Upper lobe of left lung (tissue), 6 donors: ENCODE measurements around the gene RBM33. TPM values are rescaled to one million over a fixed set of nuclear protein-coding genes. Genes with fewer than 3 reads are reported as not detected.

Experiments used
- ATAC-seq, 2 donors: fragments of 200-7000 bp; cut with Tn5 transposase; one replicate each; pipeline ENCODE4 v1.9.1; 2022; ENCODE audit warnings: mild to moderate bottlenecking in 2 of 2, moderate library complexity in 2 of 2; ENCODE audit not compliant: low FRiP score in 2 of 2
- DNase-seq, 2 donors: peaks; one replicate each; pipeline ENCODE4 v3.0.0-alpha.2; 2019 to 2020
- H3K27ac ChIP-seq, 4 donors: fragments of 200-600 bp; sonication (generic); one replicate each; pipeline ENCODE4 v1.5.1; 2016 to 2019
- H3K27me3 ChIP-seq, 4 donors: fragments of 200-600 bp; sonication (generic); one replicate each; pipeline ENCODE4 v1.5.1; 2017 to 2019
- H3K36me3 ChIP-seq, 4 donors: fragments of 200-600 bp; sonication (generic); one replicate each; pipeline ENCODE4 v1.5.1; 2016 to 2019
- H3K4me1 ChIP-seq, 4 donors: fragments of 200-600 bp; sonication (generic); one replicate each; pipeline ENCODE4 v1.5.1; 2018 to 2019
- H3K4me3 ChIP-seq, 4 donors: fragments of 200-600 bp; sonication (generic); one replicate each; pipeline ENCODE4 v1.5.1; 2017 to 2019; ENCODE audit warnings: mild to moderate bottlenecking in 2 of 4, moderate library complexity in 1 of 4
- H3K9me3 ChIP-seq, 4 donors: fragments of 200-600 bp; sonication (generic); one replicate each; pipeline ENCODE4 v1.5.1; 2018 to 2019
- CTCF ChIP-seq, 6 experiments: fragments of 450-650 bp in 4 of 6; fragments of 200-600 bp in 2 of 6; sonication (generic) in 2 of 6; IDR thresholded peaks; one replicate each; pipeline ENCODE4 v1.5.1; 2016 to 2019; ENCODE audit warnings: antibody characterized with exemption in 6 of 6
- EP300 ChIP-seq, 4 donors: sonication (generic); formaldehyde crosslinking; IDR thresholded peaks; one replicate each; pipeline ENCODE4 v1.5.1; 2017; ENCODE audit warnings: antibody characterized with exemption in 4 of 4, control low read depth in 2 of 4
- POLR2A ChIP-seq, 4 donors: fragments of 450-650 bp; IDR thresholded peaks; one replicate each; pipeline ENCODE4 v1.5.1; 2016 to 2017; ENCODE audit warnings: antibody characterized with exemption in 4 of 4, mild to moderate bottlenecking in 2 of 4
- POLR2AphosphoS5 ChIP-seq, 2 donors: sonication (generic); formaldehyde crosslinking; IDR thresholded peaks; one replicate each; pipeline ENCODE4 v1.5.1; 2017; ENCODE audit warnings: antibody characterized with exemption in 2 of 2
- WGBS, 2 donors: methylation state at CpG; one replicate each; pipeline ENCODE4 v1.1.5; 2017 to 2018; 5-methylcytosine and 5-hydroxymethylcytosine counted together
- total RNA-seq, 6 donors: library from RNA; depleted of rRNA in 4 of 6; stranded (reverse); fragments of >200 nt in 4 of 6; gene quantifications; one replicate each; pipeline versions ENCODE4 v1.1.0 to v1.2.1, GENCODE V29; 2016 to 2021
- donor health status: DM: no; HTN: no; CAD: no; lungs with moderate emphysema.
- donor health status: DM: no; HTN: yes; CAD: no; lungs with severe emphysema.

Gene RBM33
- total RNA-seq, 6 donors from 2014 or later = 40.6 to 179 (median 76.4) TPM

- H3K9me3 ChIP-seq = no peaks in the 10 kb centered on the region
- H3K27me3 ChIP-seq = no peaks in the 10 kb centered on the region
- no peak overlapping the region for H3K27ac ChIP-seq
- WGBS, 2 donors = 88 to 97% methylated on average over 5 of the region's 5 CpGs
- H3K36me3 ChIP-seq = peaks cover 8 to 70% (median 20%) of the 10 kb centered on the region in 4 donors
- TF ChIP-seq POLR2AphosphoS5 (IDR thresholded peaks at IDR 0.05) (no peak), CTCF (IDR thresholded peaks at IDR 0.05) (no peak), POLR2A (IDR thresholded peaks at IDR 0.05) (no peak), EP300 (IDR thresholded peaks at IDR 0.05) (no peak)
- no peak overlapping the region for H3K4me3 ChIP-seq
- no peak for ATAC-seq
- peaks cover 0 to 2% (median under 1%) of the 10 kb centered on the region in 4 donors for H3K4me1 ChIP-seq
- no peak for DNase-seq
These were observed 38.0 kb downstream of the RBM33 start for GRCh38 chr7:155682484-155682883.

GRCh38 chr7:155683098-155683497 lies 38.6 kb downstream of the RBM33 start:
- peaks cover 7 to 70% (median 20%) of the 10 kb centered on the region in 4 donors for H3K36me3 ChIP-seq
- 93 to 95% methylated on average over 5 of the region's 5 CpGs for WGBS, 2 donors

GRCh38 chr7:155683714-155684113 lies 39.3 kb downstream of the RBM33 start:
- DNase-seq (no peak), ATAC-seq (no peak)
- Histone ChIP-seq H3K4me1 (no peaks in the 10 kb centered on the region), H3K27me3 (no peaks in the 10 kb centered on the region), H3K36me3 (peaks cover 5 to 65% (median 19%) of the 10 kb centered on the region in 4 donors), H3K9me3 (no peaks in the 10 kb centered on the region), H3K4me3 (no peak overlapping the region), H3K27ac (no peak overlapping the region)
- WGBS, 2 donors = 88 to 90% methylated on average over 4 of the region's 4 CpGs
- TF ChIP-seq POLR2AphosphoS5 (IDR thresholded peaks at IDR 0.05) (no peak), CTCF (IDR thresholded peaks at IDR 0.05) (no peak), POLR2A (IDR thresholded peaks at IDR 0.05) (no peak), EP300 (IDR thresholded peaks at IDR 0.05) (no peak)

More at GRCh38 chr7:155683098-155683497, 38.6 kb downstream of the RBM33 start:
- no peaks in the 10 kb centered on the region for H3K4me1 ChIP-seq
- no peaks in the 10 kb centered on the region for H3K27me3 ChIP-seq
- TF ChIP-seq CTCF (IDR thresholded peaks at IDR 0.05) (no peak), POLR2AphosphoS5 (IDR thresholded peaks at IDR 0.05) (no peak), EP300 (IDR thresholded peaks at IDR 0.05) (no peak), POLR2A (IDR thresholded peaks at IDR 0.05) (no peak)
- no peaks in the 10 kb centered on the region for H3K9me3 ChIP-seq
- no peak for ATAC-seq
- no peak overlapping the region for H3K27ac ChIP-seq
- no peak overlapping the region for H3K4me3 ChIP-seq
- DNase-seq = no peak

- Histone ChIP-seq H3K27ac (no peak overlapping the region), H3K4me3 (no peak overlapping the region), H3K9me3 (no peaks in the 10 kb centered on the region), H3K4me1 (no peaks in the 10 kb centered on the region), H3K27me3 (no peaks in the 10 kb centered on the region), H3K36me3 (peaks cover 5 to 57% (median 17%) of the 10 kb centered on the region in 4 donors)
- DNase-seq = no peak
- 84 to 87% methylated on average over 5 of the region's 5 CpGs for WGBS, 2 donors
- no peak for ATAC-seq
- no peak for TF ChIP-seq CTCF (IDR thresholded peaks at IDR 0.05)
- TF ChIP-seq POLR2AphosphoS5 (IDR thresholded peaks at IDR 0.05) = no peak
- no peak for TF ChIP-seq POLR2A (IDR thresholded peaks at IDR 0.05)
- no peak for TF ChIP-seq EP300 (IDR thresholded peaks at IDR 0.05)
These were observed 40.1 kb downstream of the RBM33 start for GRCh38 chr7:155684543-155684942.

GRCh38 chr7:155685070-155685790 lies 40.8 kb downstream of the RBM33 start:
- no peak for ATAC-seq
- Histone ChIP-seq H3K9me3 (no peaks in the 10 kb centered on the region), H3K27ac (no peak overlapping the region), H3K36me3 (peaks cover 5 to 51% (median 17%) of the 10 kb centered on the region in 4 donors), H3K27me3 (no peaks in the 10 kb centered on the region), H3K4me3 (no peak overlapping the region), H3K4me1 (no peaks in the 10 kb centered on the region)
- no peak for DNase-seq
- 92 to 93% methylated on average over 12 of the region's 12 CpGs for WGBS, 2 donors
- TF ChIP-seq POLR2AphosphoS5 (IDR thresholded peaks at IDR 0.05) (no peak), EP300 (IDR thresholded peaks at IDR 0.05) (no peak), POLR2A (IDR thresholded peaks at IDR 0.05) (no peak), CTCF (IDR thresholded peaks at IDR 0.05) (no peak)
